ENCODE results near the gene DPP10.

DPP10 gene

GRCh38 chr2:115606350-115606749 is 1163.9 kb downstream of the DPP10 start:
- no peak for DNase-seq

GRCh38 chr2:115609978-115610377 is 1167.5 kb downstream of the DPP10 start:
- DNase-seq: no peak

- no peak for DNase-seq
Measured at GRCh38 chr2:115610888-115611287, 1168.4 kb downstream of the DPP10 start.

GRCh38 chr2:115624332-115624731 is 1181.9 kb downstream of the DPP10 start:
- DNase-seq: no peak

GRCh38 chr2:115634578-115634977 is 1192.1 kb downstream of the DPP10 start:
- DNase-seq: no peak

- no peak for DNase-seq
Measured at GRCh38 chr2:115635430-115635829, 1193.0 kb downstream of the DPP10 start.

GRCh38 chr2:115649731-115650130 is 1207.3 kb downstream of the DPP10 start:
- DNase-seq: no peak

- DNase-seq: no peak
Measured at GRCh38 chr2:115650827-115651226, 1208.4 kb downstream of the DPP10 start.

GRCh38 chr2:115652652-115653051 is 1210.2 kb downstream of the DPP10 start:
- no peak for DNase-seq

GRCh38 chr2:115654362-115654761 is 1211.9 kb downstream of the DPP10 start:
- no peak for DNase-seq

GRCh38 chr2:115678129-115678528 is 1235.7 kb downstream of the DPP10 start:
- DNase-seq: no peak

GRCh38 chr2:115684345-115684744 is 1241.9 kb downstream of the DPP10 start:
- no peak for DNase-seq

- no peak for DNase-seq
Measured at GRCh38 chr2:115691409-115691808, 1249.0 kb downstream of the DPP10 start.

- no peak for DNase-seq
Measured at GRCh38 chr2:115694651-115695050, 1252.2 kb downstream of the DPP10 start.

- DNase-seq: no peak
Measured at GRCh38 chr2:115733190-115733775, 1290.8 kb downstream of the DPP10 start.

GRCh38 chr2:115738111-115738510 is 1295.7 kb downstream of the DPP10 start:
- DNase-seq: no peak

GRCh38 chr2:115739574-115739973 is 1297.1 kb downstream of the DPP10 start:
- no peak for DNase-seq

- no peak for DNase-seq
Measured at GRCh38 chr2:115746151-115746550, 1303.7 kb downstream of the DPP10 start.

- no peak for DNase-seq
Measured at GRCh38 chr2:115757286-115757685, 1314.8 kb downstream of the DPP10 start.

GRCh38 chr2:115763601-115764000 is 1321.2 kb downstream of the DPP10 start:
- no peak for DNase-seq

GRCh38 chr2:115771516-115771915 is 1329.1 kb downstream of the DPP10 start:
- DNase-seq: no peak

GRCh38 chr2:115774361-115774760 is 1331.9 kb downstream of the DPP10 start:
- DNase-seq: no peak

GRCh38 chr2:115779085-115779632 is 1336.7 kb downstream of the DPP10 start:
- DNase-seq: no peak

GRCh38 chr2:115782286-115782685 is 1339.8 kb downstream of the DPP10 start:
- no peak for DNase-seq

- no peak for DNase-seq
Measured at GRCh38 chr2:115796078-115796477, 1353.6 kb downstream of the DPP10 start.
